HG02642 (cell line): Measurements from ENCODE around the gene ELF4.
"Not testable (repeated sequence)": the region's sequence is repeated elsewhere in the genome, so short reads cannot be mapped to it uniquely, and the experiment has no call there.

Experiments
- ATAC-seq: cut with Tn5 transposase; IDR thresholded peaks from one replicate; pipeline ENCODE4 v1.9.1; 2021; ENCODE audit warnings: mild to moderate bottlenecking; ENCODE audit not compliant: unreplicated experiment, poor library complexity

ELF4 gene

GRCh38 chrX:130115119-130115885 lies 5.0 kb upstream of the ELF4 start:
- not testable (repeated sequence) for ATAC-seq

GRCh38 chrX:130114141-130114588 lies 3.9 kb upstream of the ELF4 start:
- ATAC-seq = no peak

- peak; percentile 4 for ATAC-seq
These were observed 1.2 kb upstream of the ELF4 start for GRCh38 chrX:130111220-130112154.

GRCh38 chrX:130109429-130110378 lies 593 bp downstream of the ELF4 start:
- no peak for ATAC-seq

- ATAC-seq = peak; percentile 63
These were observed 1.5 kb downstream of the ELF4 start for GRCh38 chrX:130108647-130109428.

- ATAC-seq = no peak
These were observed 4.2 kb downstream of the ELF4 start for GRCh38 chrX:130106071-130106470.

GRCh38 chrX:130105244-130105643 lies 5.1 kb downstream of the ELF4 start:
- ATAC-seq = no peak

GRCh38 chrX:130103605-130104004 lies 6.7 kb downstream of the ELF4 start:
- no peak for ATAC-seq

GRCh38 chrX:130100180-130100579 lies 10.1 kb downstream of the ELF4 start:
- no peak for ATAC-seq

GRCh38 chrX:130098210-130098552 lies 12.1 kb downstream of the ELF4 start:
- ATAC-seq = no peak

GRCh38 chrX:130097507-130098209 lies 12.6 kb downstream of the ELF4 start:
- no peak for ATAC-seq

- ATAC-seq = no peak
These were observed 14.9 kb downstream of the ELF4 start for GRCh38 chrX:130095249-130096030.

- ATAC-seq = no peak
These were observed 15.6 kb downstream of the ELF4 start for GRCh38 chrX:130094696-130095095.

GRCh38 chrX:130093271-130093670 lies 17.0 kb downstream of the ELF4 start:
- no peak for ATAC-seq

- ATAC-seq = peak; percentile 99
These were observed 18.2 kb downstream of the ELF4 start for GRCh38 chrX:130091980-130092522.

GRCh38 chrX:130090364-130090763 lies 19.9 kb downstream of the ELF4 start:
- ATAC-seq = no peak

- peak; percentile 39 for ATAC-seq
These were observed 23.7 kb downstream of the ELF4 start for GRCh38 chrX:130086447-130087206.
